GM23338 (cell line): Measurements from ENCODE around the gene MCOLN2. TPM values are rescaled to one million over a fixed set of nuclear protein-coding genes. Genes with fewer than 3 reads are reported as not detected.

Source experiments
- ATAC-seq: fragments of 200-7000 bp; cut with Tn5 transposase; 3 replicates; pipeline ENCODE4 v1.9.1; 2020
- DNase-seq: peaks from one replicate; pipeline ENCODE4 v3.0.0-alpha.2; 2015; ENCODE audit warnings: low spot score
- H2AFZ ChIP-seq: fragments of 200-600 bp; sonication (generic); 2 replicates; pipeline ENCODE4 v1.8.0; 2016; ENCODE audit warnings: antibody characterized with exemption, mild to moderate bottlenecking, moderate library complexity
- H3F3A ChIP-seq: fragments of 200-600 bp; sonication (generic); replicated peaks from 2 replicates; pipeline ENCODE4 v1.8.0; 2017; ENCODE audit warnings: antibody characterized with exemption, mixed run types, low read depth
- H3K27ac ChIP-seq: fragments of 200-600 bp; sonication (generic); 2 replicates; pipeline ENCODE4 v1.6.1; 2016; ENCODE audit warnings: low read depth
- H3K27me3 ChIP-seq: fragments of 200-600 bp; sonication (generic); 2 replicates; pipeline ENCODE4 v1.8.0; 2016; ENCODE audit warnings: mild to moderate bottlenecking, mixed run types, moderate library complexity; ENCODE audit not compliant: insufficient read depth
- H3K36me3 ChIP-seq: fragments of 200-600 bp; sonication (generic); 2 replicates; pipeline ENCODE4 v1.8.0; 2016; ENCODE audit warnings: mild to moderate bottlenecking; ENCODE audit not compliant: insufficient read depth
- H3K4me1 ChIP-seq: fragments of 200-600 bp; sonication (generic); 2 replicates; pipeline ENCODE4 v1.8.0; 2016; ENCODE audit warnings: mild to moderate bottlenecking, moderate library complexity; ENCODE audit not compliant: insufficient read depth
- H3K4me2 ChIP-seq: fragments of 200-600 bp; sonication (generic); 2 replicates; pipeline ENCODE4 v1.7.1; 2017; ENCODE audit warnings: mixed run types
- H3K4me3 ChIP-seq: fragments of 200-600 bp; sonication (generic); 2 replicates; pipeline ENCODE4 v1.6.1; 2016; ENCODE audit warnings: mixed run types
- H3K79me2 ChIP-seq: fragments of 200-600 bp; sonication (generic); replicated peaks from 2 replicates; pipeline ENCODE4 v1.8.0; 2017; ENCODE audit warnings: mild to moderate bottlenecking; ENCODE audit not compliant: insufficient read depth
- H3K9me2 ChIP-seq: fragments of 200-600 bp; sonication (generic); 2 replicates; pipeline ENCODE4 v1.8.0; 2017; ENCODE audit not compliant: insufficient read depth
- H4K20me1 ChIP-seq: fragments of 200-600 bp; sonication (generic); replicated peaks from 2 replicates; pipeline ENCODE4 v1.8.0; 2017; ENCODE audit warnings: mild to moderate bottlenecking; ENCODE audit not compliant: insufficient read depth
- H3K27ac Mint-ChIP-seq: 2 replicates; pipeline ENCODE4 v1.8.0; 2020; ENCODE audit warnings: inconsistent platforms, mild to moderate bottlenecking, moderate library complexity, mixed read lengths
- H3K27me3 Mint-ChIP-seq: 3 replicates; pipeline ENCODE4 v1.8.0; 2022; ENCODE audit warnings: low read depth, mild to moderate bottlenecking, moderate library complexity, mixed read lengths, inconsistent platforms; ENCODE audit not compliant: insufficient read depth, poor library complexity
- H3K36me3 Mint-ChIP-seq: 3 replicates; pipeline ENCODE4 v1.8.0; 2021; ENCODE audit warnings: low read depth, mild to moderate bottlenecking, inconsistent platforms, moderate library complexity, mixed read lengths
- H3K4me1 Mint-ChIP-seq: 3 replicates; pipeline ENCODE4 v1.8.0; 2020; ENCODE audit warnings: mild to moderate bottlenecking, inconsistent platforms, mixed read lengths
- H3K4me3 Mint-ChIP-seq: 3 replicates; pipeline ENCODE4 v1.8.0; 2021; ENCODE audit warnings: moderate library complexity, mild to moderate bottlenecking, inconsistent platforms, mixed read lengths
- H3K9me3 Mint-ChIP-seq: 3 replicates; pipeline ENCODE4 v1.8.0; 2020; ENCODE audit warnings: moderate library complexity, mild to moderate bottlenecking, inconsistent platforms, mixed read lengths
- CREB1 ChIP-seq: fragments of 250-450 bp; sonication (Bioruptor Pico); IDR thresholded peaks from 2 replicates; pipeline ENCODE4 v1.5.0; 2020; ENCODE audit warnings: low read depth, mild to moderate bottlenecking, moderate library complexity
- CTCF ChIP-seq, 2 experiments: fragments of 200-600 bp in 1 of 2; sonication (generic) in 1 of 2; conservative IDR thresholded peaks; 2 replicates each; pipeline versions ENCODE4 v1.5.1 to v1.6.1; 2016 to 2017; ENCODE audit warnings: antibody characterized with exemption in 2 of 2, low read depth in 2 of 2, mild to moderate bottlenecking in 2 of 2, moderate library complexity in 1 of 2
- ETS1 ChIP-seq: IDR thresholded peaks from 2 replicates; pipeline ENCODE4 v1.6.1; 2016; ENCODE audit warnings: antibody characterized with exemption
- EZH2 ChIP-seq: fragments of 200-600 bp; sonication (generic); IDR thresholded peaks from one replicate; pipeline ENCODE4 v1.8.0; 2017; ENCODE audit warnings: antibody characterized with exemption, mild to moderate bottlenecking, low read depth; ENCODE audit not compliant: unreplicated experiment
- EZH2phosphoT487 ChIP-seq: fragments of 200-600 bp; sonication (generic); IDR thresholded peaks from one replicate; pipeline ENCODE4 v1.8.1; 2018; ENCODE audit warnings: antibody characterized with exemption; ENCODE audit not compliant: unreplicated experiment
- JUNB ChIP-seq: IDR thresholded peaks from one replicate; pipeline ENCODE4 v1.6.1; 2016; ENCODE audit warnings: antibody characterized with exemption; ENCODE audit not compliant: unreplicated experiment
- POLR2AphosphoS5 ChIP-seq: IDR thresholded peaks from 2 replicates; pipeline ENCODE4 v1.6.1; 2016; ENCODE audit warnings: antibody characterized with exemption, low read depth
- REST ChIP-seq: IDR thresholded peaks from one replicate; pipeline ENCODE4 v1.6.1; 2018; ENCODE audit warnings: antibody characterized with exemption; ENCODE audit not compliant: unreplicated experiment
- STAT1 ChIP-seq: IDR thresholded peaks from one replicate; pipeline ENCODE4 v1.6.1; 2016; ENCODE audit warnings: antibody characterized with exemption; ENCODE audit not compliant: unreplicated experiment
- ZNF114 ChIP-seq: fragments of 250-450 bp; sonication (Bioruptor Pico); IDR thresholded peaks from 2 replicates; pipeline ENCODE4 v1.5.0; 2020; ENCODE audit warnings: mild to moderate bottlenecking, moderate library complexity
- ZNF331 ChIP-seq: fragments of 250-450 bp; sonication (Bioruptor Pico); IDR thresholded peaks from 2 replicates; pipeline ENCODE4 v1.5.0; 2020; ENCODE audit warnings: low read depth, mild to moderate bottlenecking, moderate library complexity
- ZNF462 ChIP-seq: fragments of 250-450 bp; sonication (Bioruptor Pico); IDR thresholded peaks from 2 replicates; pipeline ENCODE4 v1.5.0; 2020; ENCODE audit warnings: mild to moderate bottlenecking, moderate library complexity
- polyA plus RNA-seq: library from polyadenylated mRNA; unstranded; fragments of >200 nt; fragmentation: Nextera tagmentation; extraction: Ambion mirVana; gene quantifications from 2 replicates; pipeline ENCODE4 v1.2.1, GENCODE V29; 2016
- total RNA-seq: library from RNA; depleted of rRNA; stranded (reverse); fragments of >200 nt; shearing (Covaris generic); gene quantifications from 2 replicates; pipeline ENCODE4 v1.2.3, GENCODE V29; 2014

The MCOLN2 gene
- total and polyA plus RNA-seq, 2 experiments from 2014 or later: 2.7 to 10.0 TPM

- H3K27me3 ChIP-seq: peaks cover 53% of the 10 kb centered on the region
- H3K27me3 Mint-ChIP-seq: peaks cover 31% of the 10 kb centered on the region
- H3K36me3 ChIP-seq: no peaks in the 10 kb centered on the region
- no peaks in the 10 kb centered on the region for H3K79me2 ChIP-seq
- 0 out of 2 replicates have a peak, but pooled peaks cover 7% of the 10 kb centered on the region for H3F3A ChIP-seq
- no peak overlapping the region for H3K27ac Mint-ChIP-seq
- peaks cover 3% of the 10 kb centered on the region; the same call in 1 of the 3 replicates for H3K9me3 Mint-ChIP-seq
- TF ChIP-seq STAT1 (no peak), CREB1 (CRISPR knock-in tag) (no peak), POLR2AphosphoS5 (no peak), REST (no peak), JUNB (no peak), EZH2 (no peak), CTCF (conservative IDR thresholded peaks at IDR 0.05; ENCODE audit: low read depth in 2 of 2) (no peak), ETS1 (no peak), ZNF462 (CRISPR knock-in tag) (no peak), EZH2phosphoT487 (no peak), ZNF114 (CRISPR knock-in tag) (no peak), ZNF331 (CRISPR knock-in tag) (no peak)
- H3K4me1 Mint-ChIP-seq: peaks cover 7% of the 10 kb centered on the region; the same call in 1 of the 3 replicates
- no peak overlapping the region for H2AFZ ChIP-seq
- ATAC-seq: no peak
- no peak overlapping the region for H3K27ac ChIP-seq
- no peak overlapping the region for H3K4me2 ChIP-seq
- H3K4me3 ChIP-seq: no peak overlapping the region
- no peak overlapping the region for H3K4me3 Mint-ChIP-seq
- no peaks in the 10 kb centered on the region; the same call in 1 of the 2 replicates for H3K9me2 ChIP-seq
- peaks cover 3% of the 10 kb centered on the region; the same call in 1 of the 2 replicates for H4K20me1 ChIP-seq
- H3K36me3 Mint-ChIP-seq: 0 out of 3 replicates have a peak, but pooled peaks cover under 1% of the 10 kb centered on the region
- DNase-seq: no peak
- H3K4me1 ChIP-seq: peaks cover 7% of the 10 kb centered on the region
Measured at GRCh38 chr1:85001742-85002141, 4.8 kb upstream of the MCOLN2 start.
